Stimulated activated CD4-positive, alpha-beta T cell treated with anti-CD3 and anti-CD28 coated beads, TNF-alpha, amount 100 ng/mL, for 1 hour (primary cell): ENCODE data around the gene PACSIN3.
"Not testable (repeated sequence)": the region's sequence is repeated elsewhere in the genome, so short reads cannot be mapped to it uniquely, and the experiment has no call there.

ENCODE experiments used
- DNase-seq, 3 donors: peaks; one replicate each; pipeline ENCODE4 v3.0.0-alpha.2; 2020; ENCODE audit warnings: low read depth in 3 of 3, low spot score in 1 of 3

PACSIN3 gene

DNA sequence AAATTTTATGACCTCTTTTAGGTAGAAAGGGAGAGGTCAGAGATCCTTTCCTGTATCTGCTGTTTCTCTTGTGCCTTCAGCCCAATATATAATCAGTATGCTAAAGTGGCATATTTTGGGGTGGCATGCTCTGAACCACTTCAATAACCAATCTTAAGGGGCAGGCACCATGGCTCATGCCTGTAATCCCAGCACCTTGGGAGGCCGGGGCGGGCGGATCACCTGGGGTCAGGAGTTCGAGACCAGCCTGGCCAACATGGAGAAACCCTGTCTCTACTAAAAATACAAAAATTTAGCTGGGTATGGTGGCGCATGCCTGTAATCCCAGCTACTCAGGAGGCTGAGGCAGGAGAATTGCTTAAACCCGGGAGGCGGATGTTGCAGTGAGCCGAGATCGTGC lies 11.9 kb upstream of the PACSIN3 start:
- DNase-seq = not testable (repeated sequence)

DNA sequence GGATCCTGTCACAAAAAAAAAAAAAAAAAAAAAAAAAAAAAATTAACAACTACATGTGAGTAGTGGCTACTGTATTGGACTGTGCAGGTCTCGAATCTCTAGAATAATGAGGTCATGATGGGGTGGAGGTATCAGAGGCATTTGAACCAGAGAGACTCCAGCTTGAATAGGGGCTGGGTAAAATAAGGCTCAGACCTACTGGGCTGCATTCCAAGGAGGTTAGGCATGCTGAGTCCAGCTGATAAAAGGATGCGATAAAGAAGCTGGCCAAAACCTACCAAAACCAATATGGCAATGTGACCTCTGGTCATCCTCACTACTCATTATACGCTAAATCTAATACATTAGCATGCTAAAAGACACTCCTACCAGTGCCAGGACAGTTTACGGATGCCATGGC lies 5.9 kb upstream of the PACSIN3 start:
- DNase-seq = no peak

DNA sequence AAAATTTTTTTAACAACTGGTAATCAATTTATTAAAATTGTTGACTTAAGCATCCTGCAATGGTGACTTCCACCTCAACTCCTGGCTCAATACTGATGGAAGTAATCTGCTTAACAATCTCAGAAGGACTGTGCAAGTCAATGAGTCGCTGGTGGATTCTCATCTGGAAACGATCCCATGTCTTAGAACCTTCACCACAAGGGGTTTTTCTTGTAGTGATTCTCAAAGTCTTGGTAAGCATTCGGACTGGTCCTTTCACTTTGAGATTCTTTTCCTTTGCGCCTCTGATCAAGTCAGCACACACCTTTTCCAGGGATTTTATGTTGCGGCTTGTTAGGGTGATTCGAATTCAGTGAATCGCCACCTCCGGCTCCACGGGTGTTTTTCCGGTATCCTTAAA lies 4.9 kb upstream of the PACSIN3 start:
- DNase-seq = not testable (repeated sequence)

DNA sequence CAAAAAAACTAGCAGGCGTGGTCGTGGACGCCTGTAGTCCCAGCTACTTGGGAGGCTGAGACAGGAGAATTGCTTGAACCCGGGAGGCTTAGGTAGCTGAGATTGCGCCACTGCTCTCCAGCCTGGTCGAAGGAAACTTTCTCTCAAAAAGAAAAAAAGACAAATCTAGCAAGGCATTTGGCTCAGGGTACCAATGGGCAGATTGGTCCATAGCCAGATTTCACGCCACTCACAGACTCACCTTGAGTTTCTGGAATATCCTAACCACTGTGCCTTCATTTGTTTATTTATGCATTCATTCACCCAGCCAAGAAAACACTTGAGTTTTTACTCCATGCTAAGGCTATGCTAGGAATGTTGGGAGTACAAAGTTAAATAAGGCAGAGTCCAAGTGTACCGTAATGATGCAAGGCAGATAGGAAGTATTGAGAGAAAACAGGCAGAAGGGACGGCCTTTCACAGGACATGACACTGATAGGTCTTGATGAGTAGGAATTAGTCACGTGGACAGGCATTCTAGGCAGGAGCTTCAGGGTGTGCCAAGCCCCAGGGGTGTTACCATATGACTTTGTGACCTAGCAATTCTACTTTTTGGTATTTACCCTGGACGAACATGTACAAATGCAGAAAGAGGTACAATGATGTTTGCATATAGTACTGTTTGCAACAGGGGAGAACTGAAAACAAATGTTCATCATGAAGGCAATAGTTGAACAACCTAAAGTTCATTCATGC lies 3.0 kb upstream of the PACSIN3 start:
- DNase-seq = no peak

DNA sequence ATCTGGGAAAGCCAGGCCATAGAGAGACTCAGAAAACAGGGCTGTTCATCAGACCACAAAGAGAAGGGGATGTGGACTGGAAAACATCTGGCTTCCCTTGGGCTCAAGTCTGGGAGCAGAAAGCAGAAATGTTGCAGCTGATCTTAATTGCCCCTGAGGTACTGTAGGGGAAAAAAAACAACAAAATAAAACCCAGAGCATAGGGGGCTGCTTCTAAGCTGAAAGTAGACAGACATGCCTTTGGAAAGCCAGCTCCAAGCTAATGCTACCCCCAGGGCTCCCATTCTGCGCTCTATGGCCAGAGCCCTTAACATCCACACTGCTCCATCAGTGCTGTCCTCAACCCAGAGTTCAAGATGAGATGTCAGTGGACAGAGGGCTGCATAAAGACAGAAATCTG lies 2.0 kb upstream of the PACSIN3 start:
- DNase-seq = no peak

DNA sequence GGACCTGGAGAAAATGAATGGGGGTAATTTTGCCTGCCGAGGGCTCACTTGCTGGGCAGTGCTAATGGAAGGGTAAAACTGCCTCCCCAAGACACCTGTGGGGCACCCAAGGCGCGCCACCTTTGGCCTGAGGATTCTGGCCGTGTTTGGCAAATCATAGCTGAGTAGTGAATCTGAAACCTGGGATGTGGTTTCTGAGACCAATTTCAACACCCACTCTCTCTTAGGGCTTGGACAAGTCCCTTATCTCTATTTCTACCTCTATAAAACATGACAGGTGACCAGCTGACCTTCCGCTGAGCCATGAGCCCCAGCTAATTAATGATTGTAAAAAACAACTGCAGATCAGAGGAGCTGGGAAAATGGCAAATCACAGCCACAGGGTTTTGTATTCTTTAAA lies 1.5 kb upstream of the PACSIN3 start:
- DNase-seq = no peak

DNA sequence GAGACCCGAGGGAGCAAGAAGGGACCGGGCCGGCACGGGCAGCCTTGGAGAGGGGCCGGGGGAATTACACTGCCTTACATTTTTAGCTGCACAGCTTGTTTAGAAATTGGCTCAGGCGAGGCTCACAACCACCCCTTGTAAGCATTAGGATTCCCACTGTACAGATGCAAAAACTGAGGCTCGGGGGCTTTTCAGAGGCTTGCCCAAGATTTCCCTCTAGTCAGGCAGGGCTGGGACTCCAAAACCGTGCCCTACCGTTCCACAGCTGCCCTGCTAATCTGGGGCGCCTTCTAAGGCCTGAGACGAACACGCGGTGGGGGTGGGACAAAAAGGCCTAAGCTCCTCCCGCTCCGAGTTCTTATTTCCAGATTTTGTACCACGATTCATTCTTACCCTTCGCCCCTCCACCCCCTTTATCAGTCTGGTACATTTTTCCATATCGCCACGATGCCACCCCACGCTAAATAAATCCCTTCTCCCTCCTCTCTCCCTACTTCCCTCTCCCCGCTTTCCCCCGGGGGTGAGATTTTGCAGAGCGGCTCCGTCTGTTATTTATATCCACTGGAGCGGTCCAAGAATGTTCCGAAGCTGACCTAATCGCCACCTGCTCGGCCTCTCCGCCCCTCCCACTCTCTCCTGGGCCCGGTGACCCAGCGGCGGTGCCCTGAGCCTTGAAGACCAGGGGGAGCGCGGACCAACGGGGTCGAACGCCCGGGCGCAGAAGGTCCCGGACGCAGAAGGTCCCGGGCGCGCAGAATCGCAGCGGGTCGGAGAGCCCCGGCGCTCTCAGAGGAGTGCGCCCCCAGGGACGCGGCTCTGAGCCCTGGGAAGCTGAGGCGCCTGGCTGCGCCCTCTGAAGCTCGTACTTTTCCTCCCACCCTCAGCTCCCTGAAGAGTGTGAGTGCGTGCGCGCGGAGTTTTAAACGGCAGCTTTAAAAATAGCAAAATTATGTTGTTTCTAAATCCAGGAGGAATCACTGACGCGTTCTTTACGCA lies 764 bp upstream of the PACSIN3 start:
- peak in 1 of 3 donors; percentile 29 for DNase-seq

DNA sequence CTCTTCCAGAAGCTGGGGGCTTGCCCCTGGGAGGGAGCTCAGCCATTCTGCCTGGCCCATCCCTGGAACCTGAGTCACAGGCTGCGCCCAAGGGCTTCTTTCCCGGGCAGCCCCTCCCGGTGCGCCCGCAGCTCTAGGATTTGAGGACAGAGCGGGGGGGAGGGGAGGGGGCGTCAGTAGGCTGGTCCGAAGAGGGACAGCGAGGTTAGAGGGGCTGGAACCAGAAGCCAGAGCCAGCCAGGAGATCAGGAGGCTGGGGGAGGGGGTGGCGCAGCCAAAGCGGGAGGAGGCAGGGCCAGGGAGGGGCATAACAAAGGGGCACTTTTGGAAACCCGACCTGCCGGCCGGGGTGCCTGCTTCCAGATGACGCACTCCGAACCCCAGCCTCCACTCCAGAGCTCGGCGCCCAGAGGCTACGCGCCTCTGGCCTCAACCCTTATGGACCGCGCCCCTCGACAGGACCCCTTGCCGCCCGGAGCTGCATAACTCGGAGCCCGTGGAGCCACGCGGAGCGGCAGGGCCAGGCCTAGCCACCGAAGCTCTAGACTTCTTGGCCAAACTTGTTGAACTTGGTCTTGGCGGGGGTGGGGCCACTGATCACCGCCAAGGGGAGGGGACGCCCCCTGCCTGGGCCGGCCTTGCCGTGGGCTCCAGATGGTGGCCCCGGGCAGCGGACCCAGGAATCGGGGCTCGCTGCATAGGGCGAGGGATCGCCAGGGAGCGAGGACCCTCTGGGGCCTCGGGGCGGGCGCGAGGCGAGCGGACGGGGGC lies 744 bp downstream of the PACSIN3 start:
- DNase-seq = no peak

DNA sequence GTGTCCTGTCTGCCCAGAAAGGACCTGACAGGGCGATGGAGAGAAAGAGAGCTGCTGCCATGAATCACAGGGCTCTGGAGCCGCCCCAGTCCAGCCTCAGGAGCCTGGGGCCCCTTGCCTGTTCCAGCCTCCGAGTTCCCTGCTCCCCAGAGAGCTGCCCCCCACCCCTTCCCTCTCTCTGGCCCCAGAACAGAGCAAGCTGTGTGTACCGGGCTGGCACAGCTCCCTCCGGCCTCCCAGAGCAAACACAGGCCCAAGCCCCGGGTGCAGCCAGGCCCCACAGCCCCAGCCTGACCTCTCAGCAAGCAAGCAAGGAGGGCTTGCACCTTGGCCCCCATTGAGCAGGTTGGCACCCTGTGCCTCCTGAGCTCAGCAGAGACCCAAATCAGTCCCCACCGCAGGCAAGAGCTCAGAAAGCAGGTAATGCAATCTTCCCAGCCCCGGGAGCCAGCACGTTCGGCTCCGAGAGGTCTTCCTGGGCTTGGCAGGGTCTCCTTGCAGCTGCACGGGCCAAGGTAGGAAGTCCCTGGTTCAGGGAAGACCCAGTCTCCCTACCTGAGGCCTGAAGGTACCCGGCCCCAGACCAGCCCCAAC lies 1.4 kb downstream of the PACSIN3 start:
- no peak for DNase-seq

DNA sequence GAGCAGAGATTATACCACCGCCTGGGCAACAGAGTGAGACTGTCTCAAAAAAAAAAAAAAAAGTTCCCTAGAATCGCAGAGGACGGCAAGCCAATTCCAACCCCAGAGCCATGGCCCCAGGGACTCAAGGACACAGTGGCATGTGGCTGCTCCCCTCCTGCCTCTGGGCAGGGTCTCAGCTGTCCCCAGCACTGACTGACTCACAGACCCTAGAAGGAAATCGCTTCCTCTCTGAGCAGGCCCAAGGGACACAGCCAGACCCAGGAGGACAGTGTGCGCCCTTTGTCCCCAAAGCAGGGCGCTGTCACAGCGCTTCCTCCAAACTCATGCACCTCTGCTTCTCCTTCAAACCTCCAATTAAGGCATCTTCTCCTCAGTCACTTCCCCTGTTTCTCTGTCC lies 2.3 kb downstream of the PACSIN3 start:
- DNase-seq = no peak

DNA sequence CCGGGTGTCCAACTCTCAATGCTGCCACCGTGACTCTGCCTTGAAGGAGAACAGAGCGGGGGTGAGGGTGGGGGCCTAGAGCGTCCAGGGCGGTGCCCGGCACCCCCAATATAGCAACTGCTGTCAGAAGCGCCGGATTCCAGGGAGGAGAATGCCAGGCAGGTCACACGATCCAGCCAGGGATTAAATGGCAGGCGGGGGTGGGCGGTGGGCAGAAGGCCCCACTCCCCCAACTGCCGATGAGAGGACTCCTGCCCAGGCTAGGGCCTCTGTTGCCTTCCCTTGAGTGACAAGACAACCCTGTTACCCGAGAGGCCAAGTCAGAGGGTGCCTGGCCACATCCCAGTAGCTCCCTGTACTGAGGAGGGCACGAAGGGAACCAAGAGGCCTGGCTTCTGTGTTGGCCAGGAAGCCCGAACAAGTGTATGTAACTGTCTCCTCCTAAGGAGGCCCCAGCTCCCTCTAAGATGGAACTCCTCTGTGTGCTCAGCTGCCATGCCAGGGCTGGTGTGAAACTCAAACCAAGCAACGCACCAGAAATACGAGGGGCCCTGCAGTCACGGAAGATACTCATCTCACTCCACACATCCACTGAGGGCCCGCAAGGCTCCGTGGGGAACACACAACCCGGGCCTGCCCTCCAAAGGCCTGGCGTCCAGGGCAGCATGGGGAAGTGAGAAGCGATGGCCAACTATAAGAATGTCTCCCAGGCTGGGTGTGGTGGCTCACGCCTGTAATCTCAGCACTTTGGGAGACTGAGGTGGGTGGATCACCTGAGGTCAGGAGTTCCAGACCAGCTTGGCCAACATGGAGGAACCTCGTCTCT lies 3.0 kb downstream of the PACSIN3 start:
- no peak for DNase-seq

DNA sequence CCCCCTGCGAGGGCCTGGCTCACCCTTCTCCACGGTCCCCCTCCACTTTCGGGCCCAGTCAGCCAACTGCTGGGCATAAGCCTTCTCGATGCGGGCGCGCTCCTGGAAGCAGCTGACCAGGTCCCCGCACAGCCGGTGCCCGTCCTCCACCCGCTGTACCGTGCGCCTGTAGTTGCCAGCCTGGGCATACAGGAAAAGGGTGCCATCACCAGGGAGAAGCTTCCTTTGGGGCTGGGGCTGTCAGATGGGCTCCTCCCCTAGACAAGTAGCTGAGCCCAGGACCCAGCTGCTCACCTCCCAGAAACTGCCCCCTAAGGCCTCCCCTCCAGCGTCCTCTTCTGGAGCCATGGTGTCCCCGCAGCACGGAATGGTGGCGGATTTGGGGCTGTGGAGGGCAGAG lies 3.9 kb downstream of the PACSIN3 start:
- no peak for DNase-seq

DNA sequence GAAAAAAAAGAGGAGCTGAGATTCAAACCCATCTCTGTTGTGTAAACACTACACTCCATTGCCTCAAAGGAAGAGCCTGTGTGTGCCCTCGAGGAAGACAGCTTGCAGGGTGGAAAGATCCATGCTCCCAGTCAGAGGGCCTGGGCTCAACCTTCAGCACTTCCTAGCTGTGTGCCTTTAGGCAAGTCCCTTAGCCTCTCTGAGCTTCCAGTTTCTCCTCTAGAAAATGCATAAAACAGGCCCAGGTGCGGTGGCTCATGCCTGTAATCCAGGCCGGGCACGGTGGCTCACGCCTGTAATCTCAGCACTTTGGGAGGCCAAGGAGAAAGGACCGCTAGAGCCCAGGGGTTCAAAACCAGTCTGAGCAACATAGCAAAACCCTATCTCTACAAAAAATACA lies 5.0 kb downstream of the PACSIN3 start:
- DNase-seq = no peak

DNA sequence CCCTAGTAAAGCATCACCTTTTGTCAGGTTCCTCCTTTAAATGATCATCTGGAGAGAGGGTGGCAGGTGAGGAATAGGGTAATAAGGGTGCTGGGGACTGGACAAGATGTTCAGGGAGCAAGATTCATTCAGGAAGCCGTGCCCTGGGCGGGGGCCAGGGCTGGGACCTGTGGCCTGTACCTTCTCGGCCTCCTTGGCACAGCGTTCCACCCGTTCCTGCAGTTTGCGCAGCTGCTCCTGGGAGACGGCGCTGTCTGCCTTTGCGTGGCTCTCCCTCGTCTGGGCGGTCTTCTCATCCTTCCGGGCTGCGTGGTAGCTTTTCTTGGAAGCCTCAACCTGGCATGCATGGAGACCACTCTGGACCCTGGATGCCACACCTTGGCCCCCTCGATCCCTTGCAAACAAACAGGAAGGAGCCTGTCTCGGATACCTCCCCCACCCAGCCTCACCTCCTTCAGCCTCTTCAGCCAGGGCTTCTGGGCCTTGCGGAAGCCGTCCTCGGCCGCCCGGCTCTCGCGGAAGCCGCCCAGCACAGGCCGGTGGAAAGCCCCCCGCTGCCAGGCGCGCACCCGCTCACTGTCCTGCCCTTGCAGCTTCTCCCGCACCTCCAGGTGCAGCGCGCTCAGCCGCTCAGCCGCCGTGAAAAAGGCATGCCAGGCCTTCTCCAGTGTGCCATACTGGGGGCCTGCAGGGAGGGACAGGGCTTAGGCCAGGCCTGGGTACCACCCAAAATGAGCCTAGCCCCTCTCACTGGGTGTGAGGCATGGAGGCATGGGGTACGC lies 6.0 kb downstream of the PACSIN3 start:
- no peak for DNase-seq

DNA sequence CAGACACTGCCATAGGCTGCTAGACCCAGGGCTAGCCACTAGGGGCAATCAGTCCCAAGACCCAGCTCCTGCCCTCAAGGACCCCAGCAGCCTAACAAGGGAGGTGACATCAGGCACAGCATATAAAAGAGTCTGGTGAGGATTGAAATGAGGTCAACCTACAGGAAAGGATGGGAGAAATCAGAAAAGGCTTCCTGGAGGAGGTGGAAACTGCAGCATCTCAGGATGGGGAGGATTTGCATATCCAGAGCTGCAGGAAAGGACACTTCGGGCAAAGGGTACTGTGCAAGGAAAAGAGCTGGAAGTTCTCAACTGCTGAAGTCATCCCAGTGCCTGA lies 6.6 kb downstream of the PACSIN3 start:
- DNase-seq = peak in 1 of 3 donors; percentile 20

DNA sequence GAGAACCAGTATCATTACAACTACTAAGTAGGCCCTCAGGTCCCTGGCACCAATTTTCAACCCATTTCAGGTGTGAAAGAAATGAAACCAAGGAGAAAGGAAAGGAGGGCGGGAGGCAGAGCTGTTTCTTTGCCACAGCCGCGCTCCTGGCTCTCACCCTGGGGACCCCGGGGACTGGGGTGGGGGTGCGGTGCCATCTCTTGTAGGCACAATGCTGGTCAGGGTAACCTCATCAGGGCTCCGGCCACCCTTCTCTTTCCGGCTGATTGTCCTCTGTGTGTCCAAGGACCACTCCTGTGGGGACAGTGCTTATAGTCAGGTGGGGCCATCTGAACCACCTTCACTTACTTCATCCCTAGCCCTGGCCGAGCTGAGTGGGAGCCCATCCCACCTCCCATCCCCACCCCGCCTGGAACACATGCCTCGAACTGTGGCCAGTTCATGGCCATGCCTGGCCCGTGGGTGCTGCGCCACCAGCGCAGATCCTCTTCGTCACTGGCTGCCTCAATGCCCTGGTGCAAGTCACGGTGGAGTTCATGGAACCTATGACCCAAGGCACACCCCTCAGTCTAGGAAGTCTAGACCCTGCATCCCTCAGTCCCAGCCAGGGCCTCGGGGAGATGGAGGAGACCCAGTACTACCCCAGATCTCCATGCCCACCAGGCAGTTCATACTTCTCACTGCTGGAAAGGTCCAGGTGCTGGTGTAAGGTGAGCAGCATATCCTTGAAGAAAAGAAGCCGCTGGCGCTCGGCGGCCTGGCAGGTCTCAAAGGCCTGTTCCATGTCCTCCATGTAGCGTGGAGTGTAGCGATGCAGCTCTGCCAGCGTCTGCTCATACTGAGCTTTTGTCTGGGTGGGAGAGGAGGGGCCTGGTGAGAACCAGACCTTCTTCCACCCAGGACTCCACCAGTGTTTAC lies 7.2 kb downstream of the PACSIN3 start:
- DNase-seq = no peak

DNA sequence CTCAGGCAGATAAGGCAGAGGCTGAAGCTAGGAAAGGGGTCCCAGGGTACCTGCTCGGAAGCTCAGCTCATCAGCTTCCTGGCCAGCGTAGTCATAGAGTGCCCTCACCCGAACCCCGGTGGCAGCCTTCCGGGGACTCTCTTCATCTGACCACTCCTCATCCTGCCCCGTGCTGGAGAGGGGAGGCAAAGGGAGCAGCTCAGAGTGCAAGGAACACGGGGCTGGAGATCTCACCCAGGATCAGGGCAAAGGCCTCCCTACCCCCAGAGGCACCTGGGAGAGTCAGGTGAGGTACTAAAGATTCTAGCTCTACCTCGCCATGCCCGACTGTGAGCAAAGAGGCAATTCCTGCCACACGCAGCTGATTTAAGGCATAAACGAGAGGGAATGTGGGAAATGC lies 7.9 kb downstream of the PACSIN3 start:
- DNase-seq = no peak

DNA sequence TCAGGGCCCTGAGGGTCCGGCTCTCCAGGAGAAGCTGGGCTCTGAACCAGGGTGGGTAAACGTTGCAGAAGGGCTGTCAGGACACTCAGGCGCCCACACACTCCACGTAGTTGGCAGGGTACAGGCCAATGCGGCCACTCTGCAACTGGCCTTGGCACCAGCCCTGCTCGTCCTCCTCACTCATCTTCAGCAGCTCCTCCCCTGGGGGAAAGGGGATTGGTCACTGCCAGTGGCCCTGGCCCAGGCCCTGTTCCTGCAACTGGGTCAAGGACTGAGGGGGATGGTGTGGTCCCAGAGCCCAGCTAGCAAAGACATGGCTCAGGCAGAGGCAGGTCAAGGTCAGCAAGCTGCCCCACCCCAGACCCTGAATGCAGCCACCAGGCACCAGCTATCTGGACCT lies 8.4 kb downstream of the PACSIN3 start:
- no peak for DNase-seq
